Motor neuron (in vitro differentiated cells): ENCODE measurements around the gene SRRT. TPM values are rescaled to one million over a fixed set of nuclear protein-coding genes. Genes with fewer than 3 reads are reported as not detected.

Source experiments
- ATAC-seq, 8 experiments: fragments of 200-7000 bp; cut with Tn5 transposase; replicated peaks in 6 of 8; 2 replicates each; pipeline ENCODE4 v1.8.0; 2021; ENCODE audit warnings: mild to moderate bottlenecking in 8 of 8, moderate library complexity in 8 of 8
- H3K27ac ChIP-seq, 2 donors: fragments of 250-450 bp; sonication (Bioruptor Pico); 2 replicates each; pipeline ENCODE4 v1.9.0; 2021; ENCODE audit warnings: antibody characterized with exemption in 2 of 2, mild to moderate bottlenecking in 2 of 2, moderate library complexity in 1 of 2
- H3K4me1 ChIP-seq, 2 donors: fragments of 250-450 bp; sonication (Bioruptor Pico); replicated peaks in 1 of 2; 2 replicates each; pipeline ENCODE4 v1.6.1; 2021; ENCODE audit warnings: antibody characterized with exemption in 2 of 2, mild to moderate bottlenecking in 2 of 2, moderate library complexity in 1 of 2
- H3K4me3 ChIP-seq, 5 donors: fragments of 250-450 bp; sonication (Bioruptor Pico); 2 replicates each; pipeline ENCODE4 v1.9.0; 2021; ENCODE audit warnings: antibody characterized with exemption in 5 of 5, mild to moderate bottlenecking in 5 of 5, moderate library complexity in 4 of 5
- WGBS, 10 experiments: fragments of 450-650 bp; shearing (Covaris generic); methylation state at CpG; one replicate each; pipeline ENCODE4 v1.0.0; 2022; 5-methylcytosine and 5-hydroxymethylcytosine counted together
- in situ Hi-C, 9 experiments: fragments of 400-800 bp; cut with MboI; loops; one replicate each; pipeline ENCODE4 v1.15.0; 2021; ENCODE audit warnings: low sequenced_read_pairs in 9 of 9, low pct_unique_long_range_greater_than_20kb in 2 of 9; ENCODE audit not compliant: unreplicated experiment in 9 of 9
- total RNA-seq, 8 experiments: library from RNA; unstranded; fragments of 300-600 nt; gene quantifications; 2 replicates each; pipeline versions ENCODE4 v1.2.3 to v1.2.4, GENCODE V29; 2022

The SRRT gene, protein sequence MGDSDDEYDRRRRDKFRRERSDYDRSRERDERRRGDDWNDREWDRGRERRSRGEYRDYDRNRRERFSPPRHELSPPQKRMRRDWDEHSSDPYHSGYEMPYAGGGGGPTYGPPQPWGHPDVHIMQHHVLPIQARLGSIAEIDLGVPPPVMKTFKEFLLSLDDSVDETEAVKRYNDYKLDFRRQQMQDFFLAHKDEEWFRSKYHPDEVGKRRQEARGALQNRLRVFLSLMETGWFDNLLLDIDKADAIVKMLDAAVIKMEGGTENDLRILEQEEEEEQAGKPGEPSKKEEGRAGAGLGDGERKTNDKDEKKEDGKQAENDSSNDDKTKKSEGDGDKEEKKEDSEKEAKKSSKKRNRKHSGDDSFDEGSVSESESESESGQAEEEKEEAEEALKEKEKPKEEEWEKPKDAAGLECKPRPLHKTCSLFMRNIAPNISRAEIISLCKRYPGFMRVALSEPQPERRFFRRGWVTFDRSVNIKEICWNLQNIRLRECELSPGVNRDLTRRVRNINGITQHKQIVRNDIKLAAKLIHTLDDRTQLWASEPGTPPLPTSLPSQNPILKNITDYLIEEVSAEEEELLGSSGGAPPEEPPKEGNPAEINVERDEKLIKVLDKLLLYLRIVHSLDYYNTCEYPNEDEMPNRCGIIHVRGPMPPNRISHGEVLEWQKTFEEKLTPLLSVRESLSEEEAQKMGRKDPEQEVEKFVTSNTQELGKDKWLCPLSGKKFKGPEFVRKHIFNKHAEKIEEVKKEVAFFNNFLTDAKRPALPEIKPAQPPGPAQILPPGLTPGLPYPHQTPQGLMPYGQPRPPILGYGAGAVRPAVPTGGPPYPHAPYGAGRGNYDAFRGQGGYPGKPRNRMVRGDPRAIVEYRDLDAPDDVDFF
- total RNA-seq, result 100 to 1,000 TPM in 3 of 8 experiments, 10 to 100 TPM in 5; 28.4 to 149 (median 57.0) TPM

DNA sequence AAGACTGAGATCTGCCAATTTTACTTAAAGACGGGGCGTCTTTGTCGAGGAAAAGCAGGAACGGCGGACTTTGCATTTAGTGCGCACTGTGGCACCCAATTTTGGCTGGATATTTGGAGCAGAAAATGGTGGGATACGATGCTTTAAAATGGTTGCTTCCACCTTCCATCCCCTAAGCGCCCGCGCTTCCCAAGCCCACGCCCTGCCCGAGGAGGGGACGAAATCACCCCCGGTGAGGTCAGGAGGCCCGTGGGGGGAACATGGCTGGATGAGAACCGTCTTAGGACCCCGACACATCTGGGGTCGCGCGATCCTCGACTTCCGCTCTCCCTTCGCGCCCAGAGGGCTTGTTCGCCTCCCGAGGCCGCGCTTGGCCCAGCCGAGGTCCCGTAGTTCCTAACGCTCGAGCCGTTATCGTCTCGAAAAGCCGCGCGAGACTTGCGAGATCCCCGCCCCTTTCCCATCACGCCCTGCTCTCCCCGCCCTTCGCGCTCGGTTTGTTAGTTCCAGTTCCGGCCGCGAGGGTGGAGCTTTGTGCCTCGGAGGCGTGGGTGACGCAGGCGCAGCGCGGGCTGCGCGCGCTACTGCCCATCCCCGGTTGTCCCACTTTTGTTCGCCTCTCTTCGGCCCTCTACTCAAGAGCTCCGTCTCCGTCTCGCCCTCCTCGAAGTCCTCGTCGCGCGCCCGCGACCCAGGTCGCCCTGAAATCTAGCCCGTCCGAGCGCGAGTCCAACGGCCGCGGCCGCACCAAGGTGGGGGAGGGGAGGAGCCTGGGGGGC is at the start of gene SRRT:
Gene SRRT, plus strand, starts transcription at position 527 of the 779 bp plus-strand sequence. CDS start 488 bp downstream, outside the sequence.
- ATAC-seq, result peak; percentile 88 to 96 (median 94)
- Histone ChIP-seq H3K4me3 (peak within 1 kb of the TSS; percentile 70 to 98 (median 91)), H3K27ac (peak within 1 kb of the TSS; percentile 97 to 98), H3K4me1 (peaks cover 15 to 19% of the 10 kb centered on the region in 2 donors)
- 0 to 17% (median 0%) methylated on average over 1 to 25 of the region's 79 CpGs; no CpG with 5 or more reads in 2 of the 10 experiments for WGBS, 10 experiments
- in situ Hi-C loops, result loop anchor here in 7 of 9 experiments (25.0 kb wide), 5 partner anchors 162 to 413 kb away; partner anchors contain the start of genes SPACDR (in 5 of the 7), EPO (in 4 of the 7), POP7 (in 4 of the 7) and NAT16 (in 1 of the 7)

DNA sequence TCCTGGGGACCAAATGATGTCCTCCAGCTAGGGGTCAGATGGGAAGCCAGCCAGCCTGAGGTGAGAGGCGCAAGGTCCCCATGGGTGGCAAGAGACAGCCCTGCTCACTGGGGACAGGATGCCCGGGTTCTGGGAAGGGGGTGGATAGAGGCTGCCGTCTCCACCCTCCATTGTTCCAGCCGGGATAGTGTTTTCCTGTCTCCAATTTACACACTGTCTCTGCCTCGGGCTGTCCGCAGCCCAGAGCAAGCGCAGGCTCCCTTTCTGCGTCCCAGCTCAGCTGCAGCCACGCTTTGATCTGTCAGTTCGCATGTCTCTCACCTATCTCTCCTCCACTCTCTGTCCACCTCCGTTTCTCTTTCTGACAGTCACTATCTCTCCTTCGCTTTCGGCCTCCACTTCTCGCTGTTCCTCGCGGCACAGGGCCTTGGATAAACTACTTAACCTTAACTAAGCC is 49.7 kb upstream of the SRRT start:
- H3K27ac ChIP-seq, result no peak overlapping the region
- in situ Hi-C loops, result loop anchor here in 1 of 9 experiments (25.0 kb wide), 1 partner anchor 113 kb away; the partner anchor contains the start of genes EPO and POP7
- H3K4me3 ChIP-seq, result peak overlapping the region in 1 of 5 donors; percentile 47
- 2 to 54% (median 38%) methylated on average over 4 to 10 of the region's 16 CpGs; no CpG with 5 or more reads in 6 of the 10 experiments for WGBS, 10 experiments
- H3K4me1 ChIP-seq, result peaks cover 0 to 8% of the 10 kb centered on the region in 2 donors
- peak in 3 of 8 experiments; percentile 2 to 12 (median 6) for ATAC-seq

DNA sequence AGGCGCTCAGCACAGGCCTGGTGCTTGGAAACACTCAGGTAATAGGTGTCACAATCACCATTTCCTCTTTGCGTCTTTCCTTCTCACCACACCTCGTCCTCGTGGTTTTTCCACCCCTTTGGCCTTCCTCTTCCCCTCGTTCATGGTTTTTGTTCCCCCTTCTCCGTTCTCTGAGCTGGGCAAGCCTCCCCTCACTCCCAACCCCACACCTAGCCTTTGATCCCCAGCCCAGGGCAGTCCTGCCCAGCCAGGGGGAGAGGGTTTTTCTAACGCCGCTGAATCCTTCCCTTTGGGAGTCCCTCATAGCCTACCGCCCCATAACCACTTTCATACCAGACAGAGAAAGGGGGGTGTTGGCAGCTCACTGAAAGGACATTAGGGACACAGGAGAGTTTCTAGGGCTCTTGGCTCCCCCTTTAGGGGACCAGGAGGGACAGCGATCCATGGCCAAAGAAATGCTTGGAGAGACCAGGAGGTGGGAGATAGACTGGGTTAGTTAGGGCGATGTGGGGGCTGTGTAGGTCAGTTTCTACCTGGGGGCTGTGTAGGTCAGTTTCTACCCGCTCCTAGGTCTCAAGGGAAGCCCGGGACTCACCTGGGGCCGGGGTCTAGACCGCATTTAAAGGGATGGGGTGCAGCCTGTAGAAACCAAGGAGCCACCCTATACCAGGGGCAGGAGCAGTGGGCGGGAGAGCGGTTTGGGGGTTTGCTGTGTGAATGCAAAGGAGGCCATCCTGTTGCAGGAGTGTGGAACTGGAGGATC is 49.0 kb upstream of the SRRT start:
- peak in 6 of 8 experiments; percentile 2 to 19 (median 8) for ATAC-seq

DNA sequence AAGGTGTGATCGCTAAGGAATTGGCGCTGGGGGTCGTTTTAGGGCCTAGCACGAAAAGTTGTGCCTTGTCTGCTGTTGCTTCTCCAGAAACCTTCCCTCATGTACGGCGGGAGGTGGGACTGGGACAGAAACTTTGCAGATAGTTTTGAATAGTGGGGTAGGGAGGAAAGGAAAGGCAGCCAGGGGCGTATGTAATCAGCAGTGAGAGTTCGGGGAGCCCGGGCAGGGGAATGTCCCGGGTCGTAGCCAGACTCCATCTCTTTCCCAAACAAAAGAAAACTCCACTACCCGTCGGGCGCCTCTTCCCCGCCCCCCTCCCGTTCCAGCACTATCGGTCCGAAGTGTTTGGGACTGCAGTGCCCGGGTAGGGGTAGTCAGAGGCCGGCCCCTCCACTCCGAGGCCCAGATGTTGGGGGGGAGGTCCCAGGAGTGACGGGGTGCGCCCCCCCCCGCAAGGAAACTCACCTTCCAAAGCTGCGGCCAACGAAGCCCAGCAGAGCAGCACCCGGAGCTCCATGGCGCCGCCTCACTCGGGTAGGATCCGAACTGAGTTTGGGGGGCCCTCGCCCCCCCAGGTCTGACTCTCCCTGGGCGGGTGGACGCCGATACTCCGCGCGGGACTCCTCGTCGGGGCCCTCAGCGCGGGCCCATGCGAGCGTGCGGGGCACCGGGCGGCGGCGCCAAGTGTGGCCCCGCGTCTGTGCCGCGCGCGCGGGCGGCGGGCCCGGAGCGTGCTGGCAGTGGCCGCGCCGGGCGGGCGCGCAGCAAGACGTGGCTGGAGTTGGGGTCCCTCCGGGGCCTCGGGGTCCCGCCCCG is 48.2 kb upstream of the SRRT start:
- Histone ChIP-seq H3K4me1 (peaks cover 0 to 8% of the 10 kb centered on the region in 2 donors), H3K4me3 (peak overlapping the region; percentile 39 to 63 (median 47)), H3K27ac (no peak overlapping the region)
- in situ Hi-C loops, result loop anchor here in 1 of 9 experiments (25.0 kb wide), 1 partner anchor 114 kb away; the partner anchor contains the start of genes EPO and POP7
- 0 to 4% (median 0%) methylated on average over 1 to 12 of the region's 71 CpGs; no CpG with 5 or more reads in 6 of the 10 experiments for WGBS, 10 experiments
- ATAC-seq, result peak in 6 of 8 experiments; percentile 22 to 59 (median 48)

More for the DNA sequence above, 49.0 kb upstream of the SRRT start:
- WGBS, 10 experiments, result 0 to 22% (median 12%) methylated on average over 1 to 10 of the region's 17 CpGs; no CpG with 5 or more reads in 5 of the 10 experiments
- in situ Hi-C loops, result loop anchor here in 1 of 9 experiments (25.0 kb wide), 1 partner anchor 114 kb away; the partner anchor contains the start of genes EPO and POP7
- Histone ChIP-seq H3K27ac (no peak overlapping the region), H3K4me1 (peaks cover 0 to 8% of the 10 kb centered on the region in 2 donors), H3K4me3 (peak overlapping the region in 4 of 5 donors; percentile 42 to 63 (median 50))

DNA sequence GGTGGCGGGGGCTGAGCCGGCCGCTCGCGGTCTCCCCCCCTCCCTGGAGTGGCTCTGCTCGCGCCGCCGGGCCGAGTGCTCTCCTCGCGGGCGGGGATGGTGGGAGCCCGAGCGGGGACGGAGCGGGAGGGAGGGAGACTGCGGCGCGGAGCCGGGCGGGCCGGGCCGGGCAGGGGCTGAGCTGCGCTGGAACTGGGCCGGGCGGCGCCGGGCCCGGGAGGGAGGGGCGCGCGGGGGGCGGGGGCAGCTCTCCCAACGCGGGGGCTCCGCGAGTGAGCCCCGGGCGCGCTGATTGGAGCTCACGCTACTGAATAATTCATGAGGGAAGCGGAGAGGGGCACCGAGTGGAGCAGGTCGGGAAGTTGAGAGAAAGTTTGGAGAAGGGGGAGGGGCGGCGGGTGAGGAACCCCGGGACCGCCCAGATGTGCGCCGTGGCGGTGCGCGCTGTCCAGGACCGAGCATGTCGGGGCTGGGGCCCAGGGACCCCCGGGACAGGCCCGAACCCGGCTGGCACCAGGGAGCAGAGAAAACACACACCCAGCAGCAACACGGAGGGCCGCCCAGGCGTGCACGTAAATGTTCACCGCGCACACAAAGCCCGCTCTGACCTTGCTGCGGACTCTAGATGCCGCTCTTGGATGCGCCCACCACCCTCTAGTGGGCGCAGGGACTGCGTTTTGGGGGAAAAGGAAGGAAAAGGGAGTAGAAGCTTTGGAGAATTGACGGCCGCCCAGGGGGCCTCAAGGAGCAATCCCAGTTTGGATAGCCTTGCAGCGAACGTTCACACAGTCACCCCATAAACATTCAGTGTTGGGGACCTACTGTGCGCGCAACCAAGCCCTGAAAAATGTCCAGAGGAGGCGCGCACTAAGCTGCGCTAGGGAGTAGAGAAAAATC is 47.3 kb upstream of the SRRT start, which contains the start of gene EPHB4:
Gene EPHB4, minus strand, starts transcription at position 194 of the 897 bp plus-strand sequence. CDS start 493 bp downstream, outside the sequence.
- peaks cover 0 to 8% of the 10 kb centered on the region in 2 donors for H3K4me1 ChIP-seq
- peak within 1 kb of the TSS; percentile 39 to 63 (median 47) for H3K4me3 ChIP-seq
- WGBS, 10 experiments, result 0 to 10% (median 7%) methylated on average over 2 to 8 of the region's 80 CpGs; no CpG with 5 or more reads in 5 of the 10 experiments
- ATAC-seq, result peak; percentile 73 to 88 (median 79)
- no peak within 1 kb of the TSS for H3K27ac ChIP-seq
- in situ Hi-C loops, result loop anchor here in 1 of 9 experiments (25.0 kb wide), 1 partner anchor 115 kb away; the partner anchor contains the start of genes EPO and POP7

DNA sequence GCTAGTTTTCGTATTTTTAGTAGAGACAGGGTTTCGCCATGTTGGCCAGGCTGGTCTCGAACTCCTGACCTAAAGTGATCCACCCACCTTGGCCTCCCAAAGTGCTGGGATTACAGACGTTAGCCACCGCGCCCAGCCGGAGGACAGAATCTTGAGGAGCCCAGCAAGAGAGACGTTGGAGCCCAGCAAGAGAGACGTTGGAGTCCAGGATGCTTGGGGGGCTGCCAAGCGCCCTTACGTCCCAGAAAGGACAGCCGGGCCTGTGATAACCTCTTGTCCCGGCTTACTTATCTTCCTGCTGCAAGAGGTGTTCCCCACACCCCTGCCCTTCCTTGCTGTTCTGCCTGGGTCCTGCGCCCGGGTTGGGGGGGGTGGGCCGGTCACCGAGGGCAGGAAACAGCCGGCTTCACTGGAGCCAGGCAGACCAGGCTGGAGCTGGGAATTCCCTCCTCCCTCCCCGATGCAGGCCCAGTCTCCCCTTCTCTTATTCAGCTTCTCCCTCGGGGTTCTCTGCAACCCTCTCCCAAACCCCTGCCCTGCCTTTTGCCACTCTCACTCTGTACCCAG is 45.7 kb upstream of the SRRT start:
- H3K4me1 ChIP-seq, result peaks cover 0 to 8% of the 10 kb centered on the region in 2 donors
- 42 to 100% (median 73%) methylated on average over 2 to 10 of the region's 20 CpGs; no CpG with 5 or more reads in 6 of the 10 experiments for WGBS, 10 experiments
- in situ Hi-C loops, result loop anchor here in 1 of 9 experiments (25.0 kb wide), 1 partner anchor 117 kb away; the partner anchor contains the start of genes EPO and POP7
- H3K4me3 ChIP-seq, result no peak overlapping the region
- ATAC-seq, result no peak
- no peak overlapping the region for H3K27ac ChIP-seq

DNA sequence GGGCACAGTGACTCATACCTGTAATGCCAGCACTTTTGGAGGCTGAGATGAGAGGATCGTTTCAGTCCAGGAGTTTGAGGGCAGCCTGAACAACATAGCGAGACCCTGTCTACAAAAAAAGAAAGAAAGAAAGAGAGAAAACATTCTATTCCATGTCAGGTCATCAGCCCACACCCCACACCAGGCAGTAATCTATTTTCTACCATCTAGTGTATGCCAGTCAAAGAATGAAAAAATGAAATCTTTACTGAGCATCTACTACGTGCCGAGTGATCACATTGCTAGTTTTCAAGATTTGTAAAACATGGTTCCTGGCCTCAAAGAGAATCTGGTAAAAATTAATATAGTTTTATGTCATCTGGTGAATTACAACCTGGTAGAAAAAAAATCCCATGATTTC is 44.5 kb upstream of the SRRT start:
- H3K27ac ChIP-seq, result no peak overlapping the region
- H3K4me3 ChIP-seq, result no peak overlapping the region
- peaks cover 0 to 8% of the 10 kb centered on the region in 2 donors for H3K4me1 ChIP-seq
- in situ Hi-C loops, result loop anchor here in 1 of 9 experiments (25.0 kb wide), 1 partner anchor 118 kb away; the partner anchor contains the start of genes EPO and POP7
- 7 to 95% (median 73%) methylated on average over 2 to 4 of the region's 4 CpGs for WGBS, 10 experiments
- no peak for ATAC-seq

DNA sequence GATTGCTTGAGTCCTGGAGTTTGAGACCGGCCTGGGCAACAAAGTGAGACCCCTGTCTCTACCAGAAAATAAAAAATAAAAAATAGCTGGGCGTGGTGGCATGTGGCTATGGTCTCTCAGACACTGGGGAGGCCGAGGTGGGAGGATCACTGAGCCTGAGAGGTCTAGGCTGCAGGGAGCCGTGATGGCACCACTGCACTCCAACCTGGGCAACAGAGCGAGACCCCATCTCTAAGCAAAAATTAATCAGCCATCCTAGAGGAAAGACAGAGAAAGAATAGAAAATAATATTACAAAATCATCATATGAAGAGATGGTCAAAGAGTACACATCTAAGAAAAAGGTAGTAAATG is 42.6 kb upstream of the SRRT start:
- Histone ChIP-seq H3K4me3 (no peak overlapping the region), H3K4me1 (peaks cover 12 to 21% of the 10 kb centered on the region in 2 donors), H3K27ac (no peak overlapping the region)
- in situ Hi-C loops, result loop anchor here in 1 of 9 experiments (25.0 kb wide), 1 partner anchor 120 kb away; the partner anchor contains the start of genes EPO and POP7
- 53 to 100% (median 92%) methylated on average over 1 to 5 of the region's 5 CpGs; no CpG with 5 or more reads in 1 of the 10 experiments for WGBS, 10 experiments
- no peak for ATAC-seq
